OCI-LY7 (cell line): ENCODE results near the gene GTPBP6. TPM values are rescaled to one million over a fixed set of nuclear protein-coding genes. Genes with fewer than 3 reads are reported as not detected.
A peak's percentile ranks its signal among the peaks of the same experiment; 100 is the strongest.

ENCODE experiments used
- BruUV-seq: library from RNA; stranded (reverse); fragments of 400-500 nt; replicated peaks from 2 replicates; lab custom pipeline; 2021; lab: Mats Ljungman, UMichigan
- CTCF ChIA-PET: fragments of 300-600 bp; sonication (Branson Sonifier 250); formaldehyde crosslinking; loops from one replicate; lab custom pipeline; 2022; ENCODE audit warnings: antibody characterized with exemption; ENCODE audit not compliant: unreplicated experiment; lab: Charles Lee
- POLR2A ChIA-PET: fragments of 300-600 bp; sonication (Branson Sonifier 250); formaldehyde crosslinking; loops from one replicate; lab custom pipeline; 2022; ENCODE audit warnings: antibody characterized with exemption; lab: Charles Lee
- DNase-seq: peaks from one replicate; pipeline ENCODE4 v3.0.0-alpha.2; 2015; ENCODE audit warnings: low spot score
- H2AFZ ChIP-seq: fragments of 200-600 bp; sonication (generic), shearing (Covaris generic); 2 replicates; pipeline ENCODE4 v1.6.1; 2014; ENCODE audit warnings: mild to moderate bottlenecking, antibody characterized with exemption, low read length, moderate library complexity
- H3K27ac ChIP-seq: fragments of 200-600 bp; sonication (generic); 2 replicates; pipeline ENCODE4 v1.5.1; 2014; ENCODE audit warnings: mixed run types, low read depth, mild to moderate bottlenecking, moderate library complexity, low read length, inconsistent platforms; ENCODE audit not compliant: poor library complexity, severe bottlenecking
- H3K36me3 ChIP-seq: fragments of 200-600 bp; sonication (generic); 2 replicates; pipeline ENCODE4 v1.6.1; 2014; ENCODE audit warnings: mild to moderate bottlenecking, antibody characterized with exemption, low read length, moderate library complexity, mixed read lengths; ENCODE audit not compliant: insufficient read depth
- H3K4me1 ChIP-seq: fragments of 200-600 bp; sonication (generic); 2 replicates; pipeline ENCODE4 v1.5.1; 2014; ENCODE audit warnings: mild to moderate bottlenecking, low read length; ENCODE audit not compliant: insufficient read depth, poor library complexity, severe bottlenecking
- H3K4me2 ChIP-seq: fragments of 200-600 bp; sonication (generic); 2 replicates; pipeline ENCODE4 v1.6.1; 2014; ENCODE audit warnings: mild to moderate bottlenecking, low read length
- H3K4me3 ChIP-seq: fragments of 200-600 bp; sonication (generic); 2 replicates; pipeline ENCODE4 v1.5.1; 2014; ENCODE audit warnings: mild to moderate bottlenecking, low read depth, low read length; ENCODE audit not compliant: poor library complexity, severe bottlenecking
- H3K79me2 ChIP-seq: fragments of 200-600 bp; sonication (generic); 2 replicates; pipeline ENCODE4 v1.6.1; 2016; ENCODE audit warnings: low read depth, mild to moderate bottlenecking, low read length, moderate library complexity, mixed read lengths; ENCODE audit not compliant: insufficient read depth
- H3K9me2 ChIP-seq: fragments of 200-600 bp; sonication (generic); 2 replicates; pipeline ENCODE4 v1.6.1; 2016; ENCODE audit warnings: mild to moderate bottlenecking, low read length, mixed read lengths; ENCODE audit not compliant: insufficient read depth
- H3K9me3 ChIP-seq: fragments of 200-600 bp; sonication (generic); 2 replicates; pipeline ENCODE4 v1.6.1; 2014; ENCODE audit warnings: mild to moderate bottlenecking, mixed run types, low read length, mixed read lengths
- H4K20me1 ChIP-seq: fragments of 200-600 bp; sonication (generic); 2 replicates; pipeline ENCODE4 v1.6.1; 2014; ENCODE audit warnings: mild to moderate bottlenecking, antibody characterized with exemption, low read length, moderate library complexity, mixed read lengths; ENCODE audit not compliant: insufficient read depth
- EZH2phosphoT487 ChIP-seq: fragments of 200-600 bp; sonication (generic); IDR thresholded peaks from 2 replicates; pipeline ENCODE4 v1.6.1; 2018; ENCODE audit warnings: low read depth, borderline replicate concordance, mild to moderate bottlenecking, mixed run types, antibody characterized with exemption, low read length, moderate library complexity, mixed read lengths
- intact Hi-C: fragments of 100-400 bp; cut with micrococcal nuclease; formaldehyde crosslinking; loops from one replicate; pipeline ENCODE4 v1.10.0; 2022; ENCODE audit not compliant: unreplicated experiment
- total RNA-seq, 2 experiments: library from RNA; depleted of rRNA in 1 of 2; stranded (reverse); fragments of >200 nt in 1 of 2; shearing (Covaris generic) in 1 of 2; gene quantifications; 2 replicates each; pipeline ENCODE4 v1.2.3, GENCODE V29; 2014 to 2022
- TF ChIP-seq, protein P1 (sequence below): fragments of 200-600 bp; sonication (generic); conservative IDR thresholded peaks from 2 replicates; pipeline ENCODE4 v1.5.1; 2014; ENCODE audit warnings: mild to moderate bottlenecking, antibody characterized with exemption, low read length, moderate library complexity, mixed read lengths

Gene GTPBP6
- total RNA-seq, 2 experiments from 2014 or later: 36.3 to 53.6 TPM

DNA sequence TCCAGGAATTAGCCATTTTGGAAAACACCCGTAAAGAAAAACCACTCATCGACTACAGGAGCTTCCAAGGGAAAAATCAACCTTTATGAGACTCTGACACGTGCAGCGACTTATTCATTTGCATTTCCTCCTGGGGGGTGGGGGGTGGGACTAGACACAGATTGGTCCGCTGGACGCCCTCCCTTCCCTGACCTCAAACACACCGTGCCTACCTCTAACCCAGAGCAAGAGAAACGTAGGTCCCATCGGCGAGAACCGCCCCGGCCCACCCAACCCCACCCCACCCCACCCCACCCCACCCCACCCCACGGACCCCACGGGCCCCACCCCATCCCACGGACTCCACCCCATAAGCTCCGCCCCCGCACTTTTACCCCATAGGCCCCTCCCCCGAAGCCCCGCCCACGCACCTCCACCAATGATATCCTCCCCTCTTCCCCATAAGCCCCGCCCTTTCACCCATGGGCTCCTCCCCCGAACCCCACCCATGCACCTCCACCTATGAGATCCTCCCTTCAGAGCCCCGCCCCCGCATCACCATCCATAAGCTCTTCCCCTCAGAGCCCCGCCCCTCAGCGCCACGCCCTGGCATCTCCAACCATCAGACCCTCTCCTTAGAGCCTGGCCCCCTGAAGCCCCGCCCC lies 1.1 kb downstream of the GTPBP6 start:
- H3K4me3 ChIP-seq: peak overlapping the region; percentile 77
- no peak overlapping the region for H2AFZ ChIP-seq

DNA sequence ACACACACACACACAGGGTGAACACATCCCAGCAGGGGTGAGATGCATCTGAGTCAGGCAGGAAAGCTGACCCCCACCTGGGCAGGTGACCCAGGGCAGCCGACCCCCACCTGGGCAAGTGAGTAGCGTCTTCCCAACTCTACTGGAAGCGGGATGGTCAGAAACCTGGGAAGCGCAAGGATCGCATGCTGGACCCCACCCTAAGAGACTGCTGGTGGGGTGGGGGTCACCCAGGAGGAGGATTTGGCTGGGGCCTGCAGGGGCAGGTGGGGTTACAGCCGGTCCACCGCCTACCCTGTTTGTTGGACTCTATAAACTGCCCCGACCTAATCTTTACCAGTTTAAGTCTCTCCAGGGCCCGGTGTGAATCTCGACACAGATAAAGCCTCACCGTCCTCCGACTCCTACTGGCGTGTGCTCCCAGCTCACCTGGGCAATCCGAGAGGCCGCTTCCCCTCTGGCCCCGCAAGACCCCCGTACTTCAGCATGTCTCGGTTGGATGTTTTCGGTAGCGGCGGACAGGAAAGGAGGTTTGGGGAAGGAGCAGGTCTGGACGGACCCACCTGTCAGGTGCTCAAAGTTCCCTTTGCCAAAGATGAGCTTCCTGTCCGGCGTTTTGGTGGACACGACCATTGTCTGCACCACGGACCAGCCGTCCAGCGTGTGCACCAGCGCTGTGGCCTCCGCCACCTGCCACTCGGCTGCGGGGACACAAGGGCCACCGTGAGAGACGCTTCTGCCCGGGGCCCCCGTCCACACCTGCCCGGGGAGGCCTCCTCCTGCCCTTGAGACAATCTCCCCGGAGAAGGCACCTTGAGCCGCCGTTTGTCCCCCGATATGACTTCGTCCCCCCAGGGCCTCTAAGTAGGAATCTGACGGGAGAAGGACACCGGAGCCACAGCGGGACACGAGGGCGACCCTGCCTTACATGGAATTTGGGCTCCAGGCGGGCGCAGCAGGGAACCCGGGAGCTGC lies 2.0 kb downstream of the GTPBP6 start:
- Histone ChIP-seq H3K9me2 (no peaks in the 10 kb centered on the region), H4K20me1 (no peaks in the 10 kb centered on the region; the same call in 1 of the 2 replicates), H3K27ac (no peak overlapping the region), H3K4me2 (peak overlapping the region; percentile 27; the same call in 1 of the 2 replicates), H3K9me3 (no peaks in the 10 kb centered on the region), H3K79me2 (peaks cover 6% of the 10 kb centered on the region; the same call in 1 of the 2 replicates), H3K4me3 (peak overlapping the region; percentile 14), H3K36me3 (peaks cover 51% of the 10 kb centered on the region), H3K4me1 (peaks cover 16% of the 10 kb centered on the region), H2AFZ (no peak overlapping the region)
- BruUV-seq: no TSS peak
- ChIA-PET POLR2A (no interaction called here), CTCF (no interaction called here)
- no peak for TF ChIP-seq EZH2phosphoT487
- TF ChIP-seq, protein P1, sequence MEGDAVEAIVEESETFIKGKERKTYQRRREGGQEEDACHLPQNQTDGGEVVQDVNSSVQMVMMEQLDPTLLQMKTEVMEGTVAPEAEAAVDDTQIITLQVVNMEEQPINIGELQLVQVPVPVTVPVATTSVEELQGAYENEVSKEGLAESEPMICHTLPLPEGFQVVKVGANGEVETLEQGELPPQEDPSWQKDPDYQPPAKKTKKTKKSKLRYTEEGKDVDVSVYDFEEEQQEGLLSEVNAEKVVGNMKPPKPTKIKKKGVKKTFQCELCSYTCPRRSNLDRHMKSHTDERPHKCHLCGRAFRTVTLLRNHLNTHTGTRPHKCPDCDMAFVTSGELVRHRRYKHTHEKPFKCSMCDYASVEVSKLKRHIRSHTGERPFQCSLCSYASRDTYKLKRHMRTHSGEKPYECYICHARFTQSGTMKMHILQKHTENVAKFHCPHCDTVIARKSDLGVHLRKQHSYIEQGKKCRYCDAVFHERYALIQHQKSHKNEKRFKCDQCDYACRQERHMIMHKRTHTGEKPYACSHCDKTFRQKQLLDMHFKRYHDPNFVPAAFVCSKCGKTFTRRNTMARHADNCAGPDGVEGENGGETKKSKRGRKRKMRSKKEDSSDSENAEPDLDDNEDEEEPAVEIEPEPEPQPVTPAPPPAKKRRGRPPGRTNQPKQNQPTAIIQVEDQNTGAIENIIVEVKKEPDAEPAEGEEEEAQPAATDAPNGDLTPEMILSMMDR: no peak
- intact Hi-C loops: no loop called here
- DNase-seq: no peak

More for the DNA sequence above, 1.1 kb downstream of the GTPBP6 start:
- DNase-seq: no peak
- Histone ChIP-seq H3K36me3 (peaks cover 42% of the 10 kb centered on the region), H3K4me2 (peak overlapping the region; percentile 27; the same call in 1 of the 2 replicates), H3K79me2 (peaks cover 6% of the 10 kb centered on the region; the same call in 1 of the 2 replicates), H3K27ac (no peak overlapping the region), H3K4me1 (peaks cover 16% of the 10 kb centered on the region), H3K9me3 (no peaks in the 10 kb centered on the region), H3K9me2 (no peaks in the 10 kb centered on the region), H4K20me1 (no peaks in the 10 kb centered on the region; the same call in 1 of the 2 replicates)
- no peak for TF ChIP-seq EZH2phosphoT487
- TF ChIP-seq, protein P1: no peak
- ChIA-PET POLR2A (no interaction called here), CTCF (no interaction called here)
- intact Hi-C loops: loop anchor here (1.0 kb wide), 2 partner anchors 34 to 55 kb away; no protein-coding TSS in a partner anchor
- BruUV-seq: no TSS peak
